ENCODE data around the gene CFAP298. TPM values are rescaled to one million over a fixed set of nuclear protein-coding genes. Genes with fewer than 3 reads are reported as not detected.

CFAP298 gene
- total and polyA plus RNA-seq, 7 experiments from 2014 or later, result 16.8 to 64.3 (median 31.4) TPM

- POLR2A ChIA-PET, result no interaction called here
Measured at GRCh38 chr21:32585042-32585710, 27.0 kb downstream of the CFAP298 start, which contains the start of gene TCP10L. Gene TCP10L, minus strand, starts transcription at chr21:32585523. Its CDS starts 1,219 bp downstream, at chr21:32584304.

GRCh38 chr21:32584472-32584871 lies 27.7 kb downstream of the CFAP298 start:
- no peaks in the 10 kb centered on the region for H3K9me3 ChIP-seq (ENCODE audit: control insufficient read depth in 2 of 3, low read length in 3 of 3)
- peaks cover 0 to 7% (median 0%) of the 10 kb centered on the region in 5 donors for H3K36me3 Mint-ChIP-seq
- peaks cover 0 to 4% (median 0%) of the 10 kb centered on the region in 5 donors for H3K27me3 Mint-ChIP-seq
- H3K27ac Mint-ChIP-seq, result no peak overlapping the region
- POLR2A ChIA-PET, result no interaction called here
- H3K36me3 ChIP-seq (ENCODE audit: control insufficient read depth in 2 of 3, insufficient read depth in 3 of 3, low read length in 3 of 3), result no peaks in the 10 kb centered on the region
- intact Hi-C loops (cut with micrococcal nuclease), result no loop called here
- no peaks in the 10 kb centered on the region for H3K9me3 Mint-ChIP-seq
- ATAC-seq (no peak), DNase-seq (no peak)
- H3K4me3 Mint-ChIP-seq, result no peak overlapping the region
- peaks cover 0 to 6% (median 0%) of the 10 kb centered on the region in 7 donors for H3K4me1 Mint-ChIP-seq
- no peak overlapping the region for H3K4me3 ChIP-seq (ENCODE audit: low read length)
- no peaks in the 10 kb centered on the region for H3K27me3 ChIP-seq (ENCODE audit: control insufficient read depth in 2 of 2, insufficient read depth in 2 of 2, low read length in 2 of 2)
- CTCF ChIA-PET, result no interaction called here
- no peak overlapping the region for H3K27ac ChIP-seq (ENCODE audit: low read depth, low read length)
- no peaks in the 10 kb centered on the region for H3K4me1 ChIP-seq (ENCODE audit: control insufficient read depth in 2 of 2, insufficient read depth in 2 of 2, low read length in 2 of 2)

More at GRCh38 chr21:32585042-32585710, 27.0 kb downstream of the CFAP298 start, which contains the start of gene TCP10L:
- Mint-ChIP-seq H3K9me3 (no peaks in the 10 kb centered on the region), H3K36me3 (peaks cover 0 to 7% (median 0%) of the 10 kb centered on the region in 5 donors), H3K4me3 (no peak within 1 kb of the TSS), H3K27ac (no peak within 1 kb of the TSS), H3K4me1 (peaks cover 0 to 6% (median 0%) of the 10 kb centered on the region in 7 donors), H3K27me3 (peaks cover 0 to 4% (median 0%) of the 10 kb centered on the region in 5 donors)
- Histone ChIP-seq H3K27me3 (ENCODE audit: control insufficient read depth in 2 of 2, insufficient read depth in 2 of 2, low read length in 2 of 2) (no peaks in the 10 kb centered on the region), H3K36me3 (ENCODE audit: control insufficient read depth in 2 of 3, insufficient read depth in 3 of 3, low read length in 3 of 3) (no peaks in the 10 kb centered on the region), H3K4me3 (ENCODE audit: low read length) (no peak within 1 kb of the TSS), H3K9me3 (ENCODE audit: control insufficient read depth in 2 of 3, low read length in 3 of 3) (no peaks in the 10 kb centered on the region), H3K27ac (ENCODE audit: low read depth, low read length) (no peak within 1 kb of the TSS), H3K4me1 (ENCODE audit: control insufficient read depth in 2 of 2, insufficient read depth in 2 of 2, low read length in 2 of 2) (no peaks in the 10 kb centered on the region)
- intact Hi-C loops (cut with micrococcal nuclease), result no loop called here
- CTCF ChIA-PET, result no interaction called here
- no peak for DNase-seq
- no peak for ATAC-seq

GRCh38 chr21:32581732-32582131 lies 30.4 kb downstream of the CFAP298 start:
- Mint-ChIP-seq H3K4me1 (peaks cover 0 to 6% (median 0%) of the 10 kb centered on the region in 7 donors), H3K4me3 (no peak overlapping the region), H3K27ac (no peak overlapping the region), H3K9me3 (no peaks in the 10 kb centered on the region), H3K27me3 (peaks cover 0 to 4% (median 0%) of the 10 kb centered on the region in 5 donors), H3K36me3 (peaks cover 0 to 7% (median 0%) of the 10 kb centered on the region in 5 donors)
- Histone ChIP-seq H3K27ac (ENCODE audit: low read depth, low read length) (no peak overlapping the region), H3K4me1 (ENCODE audit: control insufficient read depth in 2 of 2, insufficient read depth in 2 of 2, low read length in 2 of 2) (no peaks in the 10 kb centered on the region), H3K27me3 (ENCODE audit: control insufficient read depth in 2 of 2, insufficient read depth in 2 of 2, low read length in 2 of 2) (no peaks in the 10 kb centered on the region), H3K9me3 (ENCODE audit: control insufficient read depth in 2 of 3, low read length in 3 of 3) (no peaks in the 10 kb centered on the region), H3K4me3 (ENCODE audit: low read length) (no peak overlapping the region), H3K36me3 (ENCODE audit: control insufficient read depth in 2 of 3, insufficient read depth in 3 of 3, low read length in 3 of 3) (no peaks in the 10 kb centered on the region)
- no peak for ATAC-seq
- POLR2A ChIA-PET, result no interaction called here
- CTCF ChIA-PET, result interaction anchor here (0.6 kb wide), 1 partner anchor 1005 kb away, joined by 3 read pairs; no protein-coding TSS in a partner anchor
- DNase-seq, result no peak
- intact Hi-C loops (cut with micrococcal nuclease), result no loop called here

- POLR2A ChIA-PET, result no interaction called here
- Histone ChIP-seq H3K36me3 (ENCODE audit: control insufficient read depth in 2 of 3, insufficient read depth in 3 of 3, low read length in 3 of 3) (no peaks in the 10 kb centered on the region), H3K9me3 (ENCODE audit: control insufficient read depth in 2 of 3, low read length in 3 of 3) (no peaks in the 10 kb centered on the region), H3K4me1 (ENCODE audit: control insufficient read depth in 2 of 2, insufficient read depth in 2 of 2, low read length in 2 of 2) (no peaks in the 10 kb centered on the region), H3K27ac (ENCODE audit: low read depth, low read length) (no peak overlapping the region), H3K27me3 (ENCODE audit: control insufficient read depth in 2 of 2, insufficient read depth in 2 of 2, low read length in 2 of 2) (no peaks in the 10 kb centered on the region), H3K4me3 (ENCODE audit: low read length) (no peak overlapping the region)
- Mint-ChIP-seq H3K27ac (no peak overlapping the region), H3K36me3 (peaks cover 0 to 7% (median 0%) of the 10 kb centered on the region in 5 donors), H3K4me1 (peaks cover 0 to 6% (median 0%) of the 10 kb centered on the region in 7 donors), H3K27me3 (peaks cover 0 to 4% (median 0%) of the 10 kb centered on the region in 5 donors), H3K9me3 (no peaks in the 10 kb centered on the region), H3K4me3 (no peak overlapping the region)
- CTCF ChIA-PET, result no interaction called here
- DNase-seq (no peak), ATAC-seq (no peak)
- intact Hi-C loops (cut with micrococcal nuclease), result no loop called here
Measured at GRCh38 chr21:32580949-32581348, 31.2 kb downstream of the CFAP298 start.

GRCh38 chr21:32578107-32578691 lies 34.0 kb downstream of the CFAP298 start:
- Mint-ChIP-seq H3K27me3 (no peaks in the 10 kb centered on the region), H3K4me3 (no peak overlapping the region), H3K4me1 (no peaks in the 10 kb centered on the region), H3K27ac (no peak overlapping the region), H3K36me3 (peaks cover 0 to 4% (median 0%) of the 10 kb centered on the region in 5 donors), H3K9me3 (no peaks in the 10 kb centered on the region)
- ChIA-PET POLR2A (no interaction called here), CTCF (interaction anchor here (0.7 kb wide), 1 partner anchor 22 kb away, joined by 3 read pairs; no protein-coding TSS in a partner anchor)
- DNase-seq, result no peak
- Histone ChIP-seq H3K27ac (ENCODE audit: low read depth, low read length) (no peak overlapping the region), H3K4me1 (ENCODE audit: control insufficient read depth in 2 of 2, insufficient read depth in 2 of 2, low read length in 2 of 2) (no peaks in the 10 kb centered on the region), H3K36me3 (ENCODE audit: control insufficient read depth in 2 of 3, insufficient read depth in 3 of 3, low read length in 3 of 3) (no peaks in the 10 kb centered on the region), H3K4me3 (ENCODE audit: low read length) (no peak overlapping the region), H3K27me3 (ENCODE audit: control insufficient read depth in 2 of 2, insufficient read depth in 2 of 2, low read length in 2 of 2) (no peaks in the 10 kb centered on the region), H3K9me3 (ENCODE audit: control insufficient read depth in 2 of 3, low read length in 3 of 3) (no peaks in the 10 kb centered on the region)
- ATAC-seq, result no peak
- intact Hi-C loops (cut with micrococcal nuclease), result loop anchor here in 1 of 2 donors (10.0 kb wide), 1 partner anchor 793 kb away; no protein-coding TSS in a partner anchor

- DNase-seq, result no peak
- Histone ChIP-seq H3K4me1 (ENCODE audit: control insufficient read depth in 2 of 2, insufficient read depth in 2 of 2, low read length in 2 of 2) (no peaks in the 10 kb centered on the region), H3K27ac (ENCODE audit: low read depth, low read length) (no peak overlapping the region), H3K27me3 (ENCODE audit: control insufficient read depth in 2 of 2, insufficient read depth in 2 of 2, low read length in 2 of 2) (no peaks in the 10 kb centered on the region), H3K4me3 (ENCODE audit: low read length) (no peak overlapping the region), H3K36me3 (ENCODE audit: control insufficient read depth in 2 of 3, insufficient read depth in 3 of 3, low read length in 3 of 3) (no peaks in the 10 kb centered on the region), H3K9me3 (ENCODE audit: control insufficient read depth in 2 of 3, low read length in 3 of 3) (no peaks in the 10 kb centered on the region)
- H3K4me1 Mint-ChIP-seq, result no peaks in the 10 kb centered on the region
- peaks cover 0 to 4% (median 0%) of the 10 kb centered on the region in 5 donors for H3K36me3 Mint-ChIP-seq
- H3K27me3 Mint-ChIP-seq, result no peaks in the 10 kb centered on the region
- ChIA-PET POLR2A (no interaction called here), CTCF (interaction anchor here (0.6 kb wide), 1 partner anchor 140 kb away, joined by 9 read pairs; no protein-coding TSS in a partner anchor)
- no peak overlapping the region for H3K27ac Mint-ChIP-seq
- H3K9me3 Mint-ChIP-seq, result no peaks in the 10 kb centered on the region
- ATAC-seq, result no peak
- no peak overlapping the region for H3K4me3 Mint-ChIP-seq
- intact Hi-C loops (cut with micrococcal nuclease), result loop anchor here in 1 of 2 donors (10.0 kb wide), 1 partner anchor 791 kb away; no protein-coding TSS in a partner anchor
Measured at GRCh38 chr21:32576011-32576410, 36.2 kb downstream of the CFAP298 start.
